GM12801 (cell line): ENCODE measurements around the gene NFE2L3.

Experiments
- TF ChIP-seq, protein P1 (sequence below): IDR thresholded peaks from one replicate; pipeline ENCODE4 v1.5.1; 2011; ENCODE audit warnings: control low read depth; ENCODE audit not compliant: insufficient read length; ENCODE audit errors: extremely low read depth

NFE2L3 gene

DNA sequence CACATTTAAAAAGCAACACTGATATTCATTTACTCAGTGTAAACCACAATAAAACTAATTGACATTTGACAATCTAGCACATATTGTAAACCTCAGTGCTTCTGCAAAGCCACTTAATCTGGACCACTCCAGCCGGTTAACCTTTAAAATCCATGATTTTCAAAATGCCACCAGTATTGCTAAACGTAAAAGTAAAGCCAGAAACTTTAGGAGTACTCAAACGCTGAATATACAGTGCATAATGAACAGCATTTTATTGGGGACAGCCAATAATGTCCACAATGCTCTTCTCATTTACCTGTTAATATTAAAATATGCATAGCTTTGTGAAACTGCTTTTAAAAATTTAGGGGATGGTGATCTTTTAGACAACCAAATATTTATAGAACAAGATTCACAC, 37.7 kb downstream of the NFE2L3 start:
- TF ChIP-seq, protein P1, sequence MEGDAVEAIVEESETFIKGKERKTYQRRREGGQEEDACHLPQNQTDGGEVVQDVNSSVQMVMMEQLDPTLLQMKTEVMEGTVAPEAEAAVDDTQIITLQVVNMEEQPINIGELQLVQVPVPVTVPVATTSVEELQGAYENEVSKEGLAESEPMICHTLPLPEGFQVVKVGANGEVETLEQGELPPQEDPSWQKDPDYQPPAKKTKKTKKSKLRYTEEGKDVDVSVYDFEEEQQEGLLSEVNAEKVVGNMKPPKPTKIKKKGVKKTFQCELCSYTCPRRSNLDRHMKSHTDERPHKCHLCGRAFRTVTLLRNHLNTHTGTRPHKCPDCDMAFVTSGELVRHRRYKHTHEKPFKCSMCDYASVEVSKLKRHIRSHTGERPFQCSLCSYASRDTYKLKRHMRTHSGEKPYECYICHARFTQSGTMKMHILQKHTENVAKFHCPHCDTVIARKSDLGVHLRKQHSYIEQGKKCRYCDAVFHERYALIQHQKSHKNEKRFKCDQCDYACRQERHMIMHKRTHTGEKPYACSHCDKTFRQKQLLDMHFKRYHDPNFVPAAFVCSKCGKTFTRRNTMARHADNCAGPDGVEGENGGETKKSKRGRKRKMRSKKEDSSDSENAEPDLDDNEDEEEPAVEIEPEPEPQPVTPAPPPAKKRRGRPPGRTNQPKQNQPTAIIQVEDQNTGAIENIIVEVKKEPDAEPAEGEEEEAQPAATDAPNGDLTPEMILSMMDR, result no peak

DNA sequence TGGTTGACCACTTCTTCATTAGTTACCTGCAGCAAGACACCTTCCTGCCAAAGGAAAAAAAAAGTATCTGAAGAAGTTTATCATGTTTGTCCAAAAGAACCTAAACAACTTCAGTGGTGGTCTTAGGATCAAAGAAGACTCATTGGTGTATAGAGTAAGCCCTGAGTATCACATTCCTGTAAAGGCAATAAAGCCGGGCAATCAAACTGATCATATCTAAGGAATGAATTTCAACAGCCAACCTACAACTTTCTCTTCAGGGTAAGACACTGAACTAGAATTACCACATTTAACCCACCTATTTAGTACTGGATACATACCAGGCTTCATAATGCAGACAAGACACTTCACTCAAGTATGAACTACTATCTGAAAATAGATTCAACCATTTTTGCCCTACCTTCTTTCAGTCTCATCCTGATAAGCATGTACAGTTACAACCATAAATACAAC, 38.4 kb downstream of the NFE2L3 start:
- TF ChIP-seq, protein P1, result no peak

DNA sequence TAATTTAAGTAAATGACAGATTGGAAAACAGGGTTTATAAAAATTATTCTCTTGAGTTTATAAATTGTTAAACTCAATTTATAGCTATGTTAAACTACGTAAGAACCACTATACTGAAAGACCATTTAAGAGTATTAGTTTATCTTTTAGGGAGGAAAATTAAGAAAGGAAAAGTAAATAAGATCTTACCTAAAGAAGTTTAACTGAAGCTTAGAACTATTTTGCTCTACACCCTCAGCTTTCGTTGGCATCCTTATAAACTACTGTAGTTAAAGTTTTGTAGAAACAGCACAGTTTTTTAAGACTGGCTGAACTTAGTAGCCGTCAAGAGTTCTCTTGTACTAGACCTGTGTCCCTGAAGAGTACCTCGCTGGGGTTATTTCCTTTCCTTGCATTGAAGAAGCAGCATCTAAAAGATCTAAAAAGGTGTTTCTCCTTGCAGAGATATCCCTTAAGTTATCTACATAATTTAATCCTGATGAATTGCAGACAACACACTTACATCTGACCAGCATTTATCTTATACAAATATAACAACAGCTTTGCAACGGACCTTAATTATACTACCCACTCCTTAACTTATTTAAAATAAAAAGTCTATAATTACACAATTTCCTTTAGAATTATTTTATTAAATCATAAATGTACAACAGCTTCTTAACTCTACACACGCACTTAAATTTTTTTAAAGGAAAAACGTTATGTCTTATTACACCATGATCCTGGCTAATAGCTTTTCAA, 39.4 kb downstream of the NFE2L3 start:
- TF ChIP-seq, protein P1, result no peak

DNA sequence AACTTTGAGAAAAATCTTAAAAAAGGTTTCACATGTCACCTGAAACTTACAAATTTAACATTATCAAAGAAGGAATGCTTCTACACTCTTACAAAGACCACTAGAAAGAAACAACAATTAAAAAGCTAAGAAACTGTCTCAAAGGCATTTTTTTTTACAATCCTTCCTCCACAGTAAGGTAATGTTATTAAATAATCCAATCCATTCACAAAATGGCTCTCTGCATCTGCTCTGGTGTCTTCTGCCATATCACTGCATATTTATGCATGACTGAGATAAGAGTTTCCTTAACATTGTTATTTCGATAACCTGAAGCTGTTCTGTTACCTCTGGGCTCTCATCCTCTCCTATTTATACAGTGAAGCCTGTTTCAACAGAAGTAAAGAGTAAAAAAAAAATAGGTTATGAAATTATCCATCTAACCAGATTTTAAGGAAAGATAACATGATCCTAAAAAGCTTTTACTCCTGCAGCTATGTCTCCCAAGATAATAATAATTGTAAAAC, 40.0 kb downstream of the NFE2L3 start:
- TF ChIP-seq, protein P1, result no peak

DNA sequence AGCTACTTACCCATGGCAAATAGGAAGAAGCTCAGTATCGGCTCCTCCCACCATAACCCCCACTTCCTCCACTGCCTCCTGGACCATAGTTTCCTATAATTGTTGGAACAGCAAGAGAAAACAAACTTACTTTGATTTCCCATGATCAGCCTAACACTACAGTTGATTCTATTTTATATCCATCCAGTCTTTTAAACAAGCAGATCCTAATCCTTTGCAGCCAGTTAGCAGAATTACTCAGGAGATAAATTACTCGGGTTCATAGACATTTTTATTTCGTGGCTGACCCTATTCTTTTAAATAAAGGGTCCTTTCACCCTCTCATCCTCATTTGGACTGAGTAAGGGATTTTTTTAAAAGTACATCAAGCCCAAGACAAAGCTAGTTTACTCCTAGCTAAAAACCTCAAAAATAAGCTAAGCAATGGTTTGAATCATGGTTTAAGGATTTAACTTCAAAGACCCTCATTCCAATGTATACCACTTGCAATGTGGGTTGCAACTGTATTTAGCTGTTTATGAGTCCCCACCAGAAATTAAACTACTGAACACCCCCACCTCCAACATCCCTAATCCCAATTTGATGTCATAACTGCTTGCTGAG, 40.6 kb downstream of the NFE2L3 start:
- TF ChIP-seq, protein P1, result no peak

DNA sequence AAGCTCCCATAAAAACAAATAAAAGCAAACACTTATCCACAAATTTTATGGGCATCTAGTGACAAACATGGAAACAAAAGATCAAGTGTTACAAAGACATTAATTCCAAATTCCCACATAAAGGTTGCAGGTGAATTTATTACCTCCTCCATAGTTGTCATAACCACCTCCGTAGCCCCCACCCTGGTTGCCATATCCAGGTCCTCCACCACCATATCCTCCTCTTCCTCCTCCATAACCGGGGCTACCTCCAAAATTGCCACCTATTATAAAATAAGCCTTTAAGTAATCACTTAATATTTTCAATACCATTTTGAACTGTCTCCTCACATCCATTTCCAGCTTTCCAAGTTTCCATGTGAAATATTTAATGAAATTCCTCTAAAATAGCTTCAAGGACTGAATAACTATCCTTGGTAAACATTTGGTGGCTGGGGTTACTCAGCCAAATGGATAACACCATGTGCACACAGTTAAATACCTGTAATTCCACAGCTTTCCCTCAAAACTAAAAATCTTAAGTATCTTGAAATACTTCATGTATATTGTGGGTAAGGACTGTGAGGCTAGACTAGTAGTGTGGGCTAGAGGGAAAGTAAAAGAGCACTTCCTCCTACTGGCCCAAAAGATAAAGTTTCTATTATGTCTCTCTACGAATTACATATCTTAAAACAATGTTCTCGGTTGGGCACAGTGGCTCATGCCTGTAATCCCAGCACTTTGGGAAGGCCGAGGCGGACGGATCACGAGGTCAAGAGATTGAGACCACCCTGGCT, 41.6 kb downstream of the NFE2L3 start:
- TF ChIP-seq, protein P1, result no peak

DNA sequence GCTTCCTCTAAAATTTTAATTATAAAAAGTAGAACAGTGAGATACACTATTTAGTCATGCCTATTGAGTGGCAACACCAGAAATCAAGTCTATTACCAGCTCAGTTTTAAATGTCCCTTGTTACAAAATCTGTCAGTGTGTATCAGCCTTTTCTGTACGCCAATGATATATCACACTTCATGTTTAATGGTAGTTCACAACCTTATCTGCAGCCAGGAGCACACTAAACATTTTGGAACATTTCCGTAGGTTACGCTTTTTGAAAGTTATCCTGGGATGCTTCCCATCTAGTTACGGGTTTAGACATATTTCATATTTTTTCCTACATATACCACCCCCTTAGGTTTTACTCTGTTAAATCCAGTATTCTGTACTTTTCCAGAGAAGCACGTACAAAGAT, 43.2 kb downstream of the NFE2L3 start:
- TF ChIP-seq, protein P1, result no peak
